GM04503 (cell line): ENCODE results near the gene NDUFV1.
"Not testable (repeated sequence)": the region's sequence is repeated elsewhere in the genome, so short reads cannot be mapped to it uniquely, and the experiment has no call there.

Experiments
- DNase-seq: peaks from one replicate; pipeline ENCODE4 v3.0.0-alpha.2; 2012; ENCODE audit warnings: low read depth

Gene NDUFV1

GRCh38 chr11:67627812-67628624 is 21.3 kb downstream of the NDUFV1 start:
- DNase-seq: no peak

DNA sequence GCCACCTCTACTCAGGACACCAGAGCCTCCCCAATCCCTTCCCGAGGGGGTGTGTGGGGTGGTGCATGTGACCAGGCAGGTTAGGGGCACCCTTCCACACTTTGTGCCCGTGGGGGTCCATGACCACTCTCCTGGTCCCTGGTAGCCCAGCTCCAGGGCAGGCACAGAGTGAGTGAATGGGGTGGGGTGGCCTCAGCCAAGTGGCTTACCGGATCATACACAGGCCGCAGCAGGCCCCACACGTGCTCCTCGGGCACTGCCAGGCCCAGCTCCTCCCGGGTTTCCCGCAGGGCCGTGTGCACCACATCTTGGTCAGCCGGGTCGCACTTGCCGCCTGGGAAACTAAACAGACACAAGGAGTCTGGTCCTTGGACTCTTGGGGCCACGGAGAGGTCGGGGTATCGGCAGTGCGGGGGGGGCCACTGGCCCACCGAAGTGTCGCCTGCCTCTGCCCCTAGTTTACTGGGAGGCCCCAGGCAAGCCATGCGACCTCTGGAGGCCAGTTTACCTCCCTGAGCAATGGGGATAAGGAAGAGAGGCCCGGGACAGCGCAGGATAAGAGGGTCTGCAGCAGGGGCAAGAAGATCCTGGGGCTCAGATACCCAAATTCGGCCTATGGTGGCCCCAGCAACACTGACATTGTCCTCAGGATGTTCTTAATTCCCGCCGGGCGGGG is 22.1 kb downstream of the NDUFV1 start:
- no peak for DNase-seq

- DNase-seq: peak; percentile 15
These were observed 22.9 kb downstream of the NDUFV1 start, which contains the start of gene NUDT8 for GRCh38 chr11:67629386-67630227. Gene NUDT8, minus strand, starts transcription at chr11:67629937. Its CDS starts 26 bp downstream, at chr11:67629911.

- peak; percentile 52 for DNase-seq
These were observed 23.6 kb downstream of the NDUFV1 start for GRCh38 chr11:67630228-67630942.

DNA sequence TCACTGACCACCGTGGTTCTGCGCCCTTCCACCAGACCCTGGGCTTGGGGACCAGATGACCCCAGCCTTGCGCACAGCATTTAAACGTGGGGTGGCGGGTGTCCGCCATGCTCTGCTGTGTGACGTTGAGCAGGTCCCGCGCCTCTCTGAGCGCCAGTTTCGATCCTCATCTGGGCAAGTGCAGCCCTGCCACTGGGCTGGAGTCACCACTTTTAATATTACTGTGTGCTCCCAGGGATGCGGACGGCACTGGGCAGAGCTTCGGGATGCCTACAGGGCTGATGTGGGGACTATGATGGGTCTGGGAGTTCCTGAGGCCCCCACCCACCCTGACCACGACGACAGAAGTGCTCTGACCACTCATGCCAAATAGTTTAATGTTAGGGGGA is 24.2 kb downstream of the NDUFV1 start:
- no peak for DNase-seq

DNA sequence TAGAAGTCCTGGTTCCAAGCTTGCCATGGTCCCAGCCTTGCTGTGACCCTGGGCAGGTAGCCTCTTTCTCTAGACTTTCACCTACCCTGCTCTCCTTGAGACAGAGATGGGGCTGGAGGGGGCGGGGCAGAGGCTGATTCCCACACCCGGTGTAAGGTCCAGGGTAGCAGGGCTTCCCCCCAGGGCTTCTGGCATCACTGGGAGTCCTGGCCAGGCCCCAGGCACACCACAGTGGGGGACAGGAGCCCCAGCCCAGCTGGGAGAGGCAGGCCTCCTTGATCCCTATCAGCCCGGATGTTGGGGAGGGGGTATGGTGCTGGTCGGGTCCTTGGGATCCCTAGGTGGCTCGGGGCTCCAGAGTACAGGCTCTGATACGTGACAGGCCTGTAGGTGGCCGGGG is 24.7 kb downstream of the NDUFV1 start:
- DNase-seq: no peak

GRCh38 chr11:67631853-67632174 is 25.1 kb downstream of the NDUFV1 start:
- DNase-seq: no peak

- DNase-seq: no peak
These were observed 25.6 kb downstream of the NDUFV1 start for GRCh38 chr11:67632175-67632981.

GRCh38 chr11:67632982-67633755 is 26.4 kb downstream of the NDUFV1 start:
- no peak for DNase-seq

GRCh38 chr11:67633758-67634365 is 27.1 kb downstream of the NDUFV1 start:
- DNase-seq: no peak

DNA sequence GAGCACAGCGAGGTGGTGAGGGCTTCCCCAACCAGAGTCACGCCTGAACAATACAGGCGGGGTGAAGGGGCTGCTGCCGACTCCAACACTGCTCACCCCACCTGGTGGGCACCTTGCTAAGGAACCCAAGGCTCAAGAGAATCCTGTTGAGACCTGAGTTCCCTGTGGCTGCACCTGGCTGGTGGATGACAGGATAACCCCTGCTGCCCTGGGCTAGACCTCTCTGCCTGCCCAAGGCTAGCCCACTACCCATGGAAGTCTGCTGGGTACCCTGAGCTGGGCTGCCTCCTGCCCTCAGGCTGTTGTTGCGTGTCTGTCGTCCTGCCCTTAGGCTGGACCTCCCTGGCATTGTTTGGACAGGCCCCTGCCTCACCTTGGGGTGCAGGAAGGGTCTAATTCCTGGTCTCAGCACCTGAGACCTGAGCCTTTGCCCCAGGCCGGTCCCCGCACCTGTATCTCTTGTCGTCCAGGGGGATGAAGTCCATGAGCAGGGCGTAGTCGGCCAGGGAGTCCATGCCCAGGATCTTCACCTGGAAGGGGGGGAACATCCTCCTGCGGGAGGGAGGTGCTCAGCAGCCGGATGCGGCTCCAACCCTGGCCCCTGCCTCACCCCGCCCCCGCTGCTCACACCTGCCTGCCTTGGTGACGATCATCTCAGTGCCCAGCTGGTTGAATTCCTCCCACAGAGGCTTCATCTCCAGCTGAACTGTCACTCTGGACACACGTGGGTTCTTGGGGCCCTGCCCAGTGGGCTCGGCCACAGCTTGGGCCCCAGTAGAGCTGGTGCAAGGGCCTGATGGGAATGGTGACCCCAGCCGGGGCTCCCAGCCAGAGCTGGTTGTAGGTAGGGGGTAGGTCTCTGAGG is 27.9 kb downstream of the NDUFV1 start:
- DNase-seq: no peak

- DNase-seq: no peak
These were observed 28.4 kb downstream of the NDUFV1 start for GRCh38 chr11:67635231-67635521.

GRCh38 chr11:67636962-67637361 is 30.2 kb downstream of the NDUFV1 start:
- no peak for DNase-seq

DNA sequence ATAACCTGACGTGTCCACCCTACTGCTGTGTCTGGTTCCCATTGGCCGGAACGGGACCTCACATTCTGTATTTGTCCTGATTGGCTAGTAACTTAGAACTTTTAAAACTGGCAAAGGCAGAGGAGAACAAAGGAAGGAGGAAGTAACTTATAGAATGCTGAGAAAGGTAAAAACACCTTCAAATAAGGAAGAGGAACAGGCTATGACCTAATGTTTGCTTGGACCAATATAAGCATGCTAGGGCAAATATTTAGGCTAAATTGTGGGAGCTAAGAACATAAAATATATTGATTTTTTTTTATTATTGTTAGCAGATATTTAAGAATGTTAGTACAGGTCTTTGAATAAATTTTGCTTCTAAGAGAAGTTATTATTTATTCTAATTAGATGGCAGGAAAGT is 30.7 kb downstream of the NDUFV1 start:
- not testable (repeated sequence) for DNase-seq

- no peak for DNase-seq
These were observed 32.0 kb downstream of the NDUFV1 start for GRCh38 chr11:67638535-67639437.

GRCh38 chr11:67639438-67639859 is 32.7 kb downstream of the NDUFV1 start, which contains the start of gene TBX10:
Gene TBX10, minus strand, starts transcription at chr11:67639763. Its CDS starts 291 bp downstream, at chr11:67639472.
- DNase-seq: no peak

DNA sequence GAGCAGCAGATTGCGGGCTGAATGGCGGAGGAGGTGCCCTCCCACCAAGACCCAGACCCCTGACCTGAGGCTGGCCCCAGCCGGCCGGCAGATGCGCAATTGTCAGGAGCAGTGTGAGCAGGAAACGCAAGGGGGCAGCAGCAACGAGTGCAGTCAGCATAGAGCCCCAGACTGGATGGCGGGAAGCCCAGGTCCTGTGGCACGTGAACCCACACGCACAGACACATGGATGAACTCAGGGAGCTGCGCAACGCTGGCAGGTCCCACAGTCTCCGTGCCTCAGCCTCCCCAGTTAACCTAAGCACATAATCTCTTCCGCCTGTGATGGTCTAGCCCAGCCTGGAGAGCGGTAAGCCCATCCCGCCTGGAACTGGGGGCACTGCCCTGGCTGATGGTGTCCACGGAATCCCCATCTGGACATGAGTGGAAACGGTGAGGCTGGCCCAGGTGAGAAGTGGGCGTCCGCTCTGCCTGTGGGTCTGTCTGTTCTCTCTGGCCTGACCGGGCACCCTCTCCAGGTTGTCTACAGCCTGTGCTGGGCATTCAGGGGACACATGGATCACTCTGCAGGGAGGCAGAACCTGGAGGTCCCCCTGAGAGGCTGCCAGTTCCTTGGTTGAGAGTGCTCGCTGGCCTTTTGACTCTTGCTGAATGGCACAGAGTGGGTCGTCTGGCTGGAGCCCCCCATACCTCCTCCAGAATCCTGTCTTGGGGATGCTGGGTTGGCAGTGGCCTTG is 33.5 kb downstream of the NDUFV1 start:
- peak; percentile 9 for DNase-seq
